Measurements from ENCODE around the gene RBMY1A1.
"Not testable (repeated sequence)": the region's sequence is repeated elsewhere in the genome, so short reads cannot be mapped to it uniquely, and the experiment has no call there.

RBMY1A1 gene

DNA sequence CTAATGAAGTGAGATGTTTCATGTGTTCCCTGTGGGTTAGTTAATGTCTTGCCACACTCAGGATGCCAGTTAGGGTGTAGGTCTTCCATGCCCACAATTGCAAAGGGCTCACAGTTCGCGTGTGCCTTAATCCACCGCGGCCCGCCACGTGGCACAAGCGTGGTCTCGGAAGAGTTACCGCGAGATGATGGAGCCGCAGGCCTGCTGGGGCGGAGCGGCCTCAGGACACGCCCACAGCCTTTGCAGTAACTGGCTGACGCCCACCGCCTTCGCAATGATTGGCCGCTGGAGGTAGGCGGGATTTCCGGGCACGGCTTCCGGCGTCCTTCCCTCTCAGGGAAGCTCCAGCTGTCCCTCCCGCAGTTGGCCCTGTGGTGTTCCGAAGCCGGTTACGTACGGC lies at the start of gene RBMY1A1:
TSS of gene RBMY1A1 (plus strand) at position 301 of the 400 bp plus-strand sequence. CDS start 2,013 bp downstream, outside the sequence.
- not testable (repeated sequence) for DNase-seq

DNA sequence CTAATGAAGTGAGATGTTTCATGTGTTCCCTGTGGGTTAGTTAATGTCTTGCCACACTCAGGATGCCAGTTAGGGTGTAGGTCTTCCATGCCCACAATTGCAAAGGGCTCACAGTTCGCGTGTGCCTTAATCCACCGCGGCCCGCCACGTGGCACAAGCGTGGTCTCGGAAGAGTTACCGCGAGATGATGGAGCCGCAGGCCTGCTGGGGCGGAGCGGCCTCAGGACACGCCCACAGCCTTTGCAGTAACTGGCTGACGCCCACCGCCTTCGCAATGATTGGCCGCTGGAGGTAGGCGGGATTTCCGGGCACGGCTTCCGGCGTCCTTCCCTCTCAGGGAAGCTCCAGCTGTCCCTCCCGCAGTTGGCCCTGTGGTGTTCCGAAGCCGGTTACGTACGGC lies 23.6 kb upstream of the RBMY1A1 start, which contains the start of gene RBMY1B:
TSS of gene RBMY1B (plus strand) at position 301 of the 400 bp plus-strand sequence. CDS start 2,013 bp downstream, outside the sequence.
- DNase-seq = not testable (repeated sequence)

DNA sequence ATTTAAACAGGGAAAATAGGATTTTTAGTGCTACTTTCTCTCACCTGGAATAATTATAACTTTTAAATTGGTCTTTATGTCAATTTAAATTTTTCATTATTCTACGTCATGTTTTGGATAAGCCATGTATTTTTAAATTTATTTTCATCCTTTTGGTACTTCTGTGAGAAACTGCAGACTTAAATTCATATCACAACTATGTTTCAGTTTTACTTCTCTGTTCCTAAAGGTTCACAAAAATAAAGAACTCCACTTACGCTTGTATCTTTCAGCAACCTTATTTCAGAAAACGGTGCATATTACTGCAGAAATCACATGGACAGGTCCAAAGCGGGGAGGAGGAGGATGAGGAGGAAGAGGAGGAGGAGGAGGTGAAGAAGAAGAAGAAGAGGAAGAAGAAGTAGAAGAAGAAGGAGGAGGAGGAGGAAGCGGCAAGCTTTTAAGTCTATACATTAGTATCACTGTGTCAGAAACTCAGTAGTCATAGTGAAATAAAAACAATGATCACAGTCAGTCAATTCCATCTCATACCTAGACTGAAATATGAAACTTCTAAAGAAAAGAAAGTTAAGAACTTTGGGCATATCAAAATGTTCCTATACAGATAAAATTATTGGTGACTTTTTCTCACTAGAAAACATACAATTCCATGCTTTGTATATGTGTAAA lies 24.8 kb downstream of the RBMY1A1 start:
- DNase-seq = not testable (repeated sequence)

DNA sequence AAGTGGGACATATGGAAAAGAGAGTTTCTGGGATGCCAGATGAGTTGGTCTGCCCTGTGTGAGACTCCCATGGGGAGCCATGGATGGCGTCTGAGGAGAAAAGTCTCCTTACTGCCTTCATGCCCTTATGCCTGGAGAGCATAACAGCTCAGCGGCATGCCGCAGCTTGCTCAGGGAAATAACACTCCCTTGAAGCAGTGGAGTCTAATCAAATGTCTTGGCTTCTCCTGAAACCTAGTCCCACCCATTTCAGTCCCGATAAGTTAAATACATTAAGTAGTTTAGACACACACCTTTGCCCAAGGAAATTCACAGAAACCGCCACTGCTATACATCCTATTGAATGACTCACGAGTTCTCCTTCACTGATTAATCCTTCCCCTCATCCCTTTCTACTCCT lies 50.8 kb downstream of the RBMY1A1 start:
- DNase-seq = no peak

DNA sequence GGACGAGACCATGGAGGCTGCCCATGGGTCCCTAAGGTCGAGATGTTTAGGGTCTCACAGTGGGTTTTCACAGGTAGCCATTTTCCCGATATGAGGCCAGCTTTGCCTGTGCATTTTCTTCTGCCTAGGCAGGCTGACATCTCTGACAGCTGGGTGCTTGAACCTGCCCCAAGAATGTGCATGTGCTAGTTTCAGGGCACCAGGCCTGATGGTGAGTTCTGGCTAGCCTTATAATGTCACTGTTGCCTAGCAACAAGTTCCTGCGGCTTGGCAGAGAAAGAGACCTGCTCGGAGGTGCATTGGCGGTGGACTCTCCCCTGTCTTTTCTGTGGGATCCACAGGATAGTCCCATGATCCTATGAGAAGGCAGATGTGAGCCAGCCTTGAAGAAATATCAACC lies 51.8 kb downstream of the RBMY1A1 start:
- DNase-seq = not testable (repeated sequence)

DNA sequence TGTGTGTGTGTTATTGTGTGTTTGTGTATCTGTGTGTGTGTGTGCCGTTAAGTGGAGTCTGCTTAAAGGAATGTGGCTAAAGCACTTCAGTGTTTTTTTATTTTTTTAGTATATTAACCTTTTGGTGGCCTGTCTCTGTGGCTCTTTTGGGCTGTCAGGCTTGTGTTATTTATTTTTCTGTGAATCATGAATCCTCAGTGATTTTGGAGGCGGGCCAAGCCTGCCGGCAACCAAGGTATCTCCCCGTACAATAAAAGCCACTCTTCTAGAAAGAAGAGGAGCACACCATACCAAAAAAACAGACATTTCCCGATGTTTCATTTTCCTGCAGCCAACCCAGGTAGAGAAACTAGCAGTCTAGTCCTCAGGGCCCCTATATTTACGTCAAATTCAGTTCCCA lies 57.4 kb downstream of the RBMY1A1 start:
- DNase-seq = no peak

DNA sequence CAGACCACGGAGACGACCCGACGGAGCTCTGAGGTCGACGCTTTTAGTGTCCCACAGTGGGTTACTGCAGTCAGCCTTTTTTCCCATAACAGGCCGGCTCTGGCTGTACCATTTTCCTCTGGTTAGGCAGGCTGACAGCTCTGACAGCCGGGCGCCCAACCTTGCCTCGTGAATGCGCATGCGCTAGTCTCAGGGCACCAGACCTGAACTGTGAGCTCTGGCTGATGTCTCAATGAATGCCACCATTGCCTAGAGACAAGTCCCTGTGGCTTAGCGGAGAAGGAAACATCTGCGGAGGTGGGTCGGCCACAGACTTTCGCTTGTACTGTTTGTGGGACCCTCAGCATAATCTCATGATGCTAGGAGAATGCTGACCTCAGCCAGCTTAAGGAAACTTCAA lies 61.6 kb downstream of the RBMY1A1 start:
- not testable (repeated sequence) for DNase-seq

All from NCI-H2081 (cell line).